Spleen (tissue), 11 donors: ENCODE data around the gene C5. TPM values are rescaled to one million over a fixed set of nuclear protein-coding genes. Genes with fewer than 3 reads are reported as not detected.

Experiments
- DNase-seq: peaks from one replicate; pipeline ENCODE4 v3.0.0-alpha.2; 2020
- H3K27ac ChIP-seq, 8 donors: fragments of 200-600 bp; sonication (generic) in 7 of 8; 1 replicate in 4 of 8; 2 replicates in 4 of 8; pipeline versions ENCODE4 v1.5.0 to v1.8.0; 2016 to 2021; ENCODE audit warnings: inconsistent platforms in 4 of 8, mild to moderate bottlenecking in 4 of 8, moderate library complexity in 1 of 8
- H3K27me3 ChIP-seq, 7 donors: fragments of 200-600 bp; sonication (generic) in 6 of 7; replicated peaks in 1 of 7; 1 replicate in 4 of 7; 2 replicates in 3 of 7; pipeline versions ENCODE4 v1.5.0 to v1.8.0; 2016 to 2021; ENCODE audit warnings: inconsistent platforms in 3 of 7, mild to moderate bottlenecking in 1 of 7
- H3K36me3 ChIP-seq, 6 donors: fragments of 200-600 bp; sonication (generic) in 5 of 6; 1 replicate in 4 of 6; 2 replicates in 2 of 6; pipeline versions ENCODE4 v1.5.0 to v1.8.0; 2016 to 2021; ENCODE audit warnings: inconsistent platforms in 2 of 6
- H3K4me1 ChIP-seq, 6 donors: fragments of 200-600 bp; sonication (generic) in 5 of 6; 1 replicate in 3 of 6; 2 replicates in 3 of 6; pipeline versions ENCODE4 v1.5.0 to v1.8.0; 2016 to 2021; ENCODE audit warnings: inconsistent platforms in 3 of 6
- H3K4me3 ChIP-seq, 8 donors: fragments of 200-600 bp; sonication (generic) in 7 of 8; 1 replicate in 4 of 8; 2 replicates in 4 of 8; pipeline versions ENCODE4 v1.5.0 to v1.8.0; 2016 to 2021; ENCODE audit warnings: inconsistent platforms in 4 of 8, mild to moderate bottlenecking in 4 of 8, moderate library complexity in 2 of 8
- H3K9me3 ChIP-seq, 8 donors: fragments of 200-600 bp; sonication (generic) in 7 of 8; 1 replicate in 4 of 8; 2 replicates in 4 of 8; pipeline versions ENCODE4 v1.5.0 to v1.8.0; 2016 to 2021; ENCODE audit warnings: inconsistent platforms in 4 of 8
- POLR2A ChIP-seq, 3 donors: fragments of 450-650 bp; IDR thresholded peaks; one replicate each; pipeline ENCODE4 v1.5.1; 2017; ENCODE audit warnings: antibody characterized with exemption in 3 of 3, mild to moderate bottlenecking in 1 of 3
- POLR2AphosphoS5 ChIP-seq, 3 donors: sonication (generic); formaldehyde crosslinking; IDR thresholded peaks; one replicate each; pipeline ENCODE4 v1.5.1; 2017; ENCODE audit warnings: antibody characterized with exemption in 3 of 3
- WGBS, 5 donors: extraction: QIAGEN DNeasy Blood & Tissue Kit in 3 of 5; methylation state at CpG; one replicate each; pipeline versions ENCODE4 v1.1.5 to v1.1.7; 2013 to 2018; 5-methylcytosine and 5-hydroxymethylcytosine counted together
- intact Hi-C: fragments of 100-400 bp; cut with DNase I; formaldehyde crosslinking; loops from one replicate; pipeline ENCODE4 v1.15.0; 2023; ENCODE audit warnings: low total_unique reads
- polyA plus RNA-seq, 3 donors: library from polyadenylated mRNA; stranded (reverse); fragments of 200-250 nt; gene quantifications; one replicate each; pipeline ENCODE4 v1.2.1, GENCODE V29; 2013
- total RNA-seq, 7 donors: library from RNA; depleted of rRNA in 3 of 7; stranded (reverse); fragments of >200 nt in 3 of 7; fragmentation: NEBNext Ultra II Directional in 4 of 7; extraction: Animal tissue kit (Norgen Biotek cat#: 25700) in 4 of 7; gene quantifications; one replicate each; pipeline versions ENCODE4 v1.1.0 to v1.2.1, GENCODE V29; 2016 to 2021
- TF ChIP-seq, protein P1 (sequence below), 11 experiments: fragments of 200-600 bp in 7 of 11; fragments of 450-650 bp in 4 of 11; sonication (generic) in 4 of 11; IDR thresholded peaks in 8 of 11; conservative IDR thresholded peaks in 3 of 11; 1 replicate in 7 of 11; 2 replicates in 4 of 11; pipeline versions ENCODE4 v1.4.0 to v1.8.0; 2016 to 2021; ENCODE audit warnings: antibody characterized with exemption in 11 of 11, inconsistent platforms in 4 of 11, mild to moderate bottlenecking in 1 of 11
- donor health status: healthy with polysubstance abuse.
- donor health status: DM: no; HTN: no; CAD: no; lungs with moderate emphysema.
- donor health status: DM: no; HTN: no; CAD: no.
- donor health status: Bipolar disorder and iron deficiency.
- donor health status: healthy.
- donor health status: DM: no; HTN: no; CAD: no.
- donor health status: DM: yes; HTN: yes; CAD: no.

C5 gene
- total and polyA plus RNA-seq, 10 donors: 1.2 to 10.4 (median 2.9) TPM

DNA sequence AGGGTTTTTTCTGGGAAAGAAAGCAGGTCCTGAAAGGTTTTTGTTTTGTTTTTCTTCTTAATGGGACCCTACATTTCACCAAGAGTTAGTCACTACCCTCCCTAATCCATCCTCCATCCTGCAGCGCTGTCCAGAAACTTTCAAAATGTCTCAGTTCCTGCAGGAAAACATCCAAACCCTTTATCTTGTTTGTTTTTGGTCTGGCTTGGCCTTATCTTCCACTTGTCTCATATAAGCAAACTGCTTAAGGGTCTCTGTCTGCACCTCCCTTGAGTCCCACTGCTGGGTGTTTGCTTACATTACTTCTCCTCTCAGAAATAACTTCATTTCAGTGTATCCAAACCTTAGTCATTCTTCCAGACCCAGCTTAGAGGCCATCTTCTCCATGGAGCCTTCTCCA is 112.5 kb downstream of the C5 start:
- no peaks in the 10 kb centered on the region for H3K36me3 ChIP-seq
- H3K27me3 ChIP-seq: no peaks in the 10 kb centered on the region
- H3K9me3 ChIP-seq: no peaks in the 10 kb centered on the region
- H3K27ac ChIP-seq: peak overlapping the region in 2 of 8 donors; percentile 92 to 96
- no peak for DNase-seq
- intact Hi-C loops: loop anchor here (5.0 to 10.0 kb wide), 3 partner anchors 65 to 183 kb away; no protein-coding TSS in a partner anchor
- WGBS, 5 donors: 74 to 97% (median 89%) methylated on average over 1 of the region's 1 CpG
- H3K4me1 ChIP-seq: peaks cover 36 to 51% (median 47%) of the 10 kb centered on the region in 6 donors
- TF ChIP-seq POLR2AphosphoS5 (IDR thresholded peaks at IDR 0.05) (no peak), POLR2A (IDR thresholded peaks at IDR 0.05) (no peak)
- H3K4me3 ChIP-seq: no peak overlapping the region

DNA sequence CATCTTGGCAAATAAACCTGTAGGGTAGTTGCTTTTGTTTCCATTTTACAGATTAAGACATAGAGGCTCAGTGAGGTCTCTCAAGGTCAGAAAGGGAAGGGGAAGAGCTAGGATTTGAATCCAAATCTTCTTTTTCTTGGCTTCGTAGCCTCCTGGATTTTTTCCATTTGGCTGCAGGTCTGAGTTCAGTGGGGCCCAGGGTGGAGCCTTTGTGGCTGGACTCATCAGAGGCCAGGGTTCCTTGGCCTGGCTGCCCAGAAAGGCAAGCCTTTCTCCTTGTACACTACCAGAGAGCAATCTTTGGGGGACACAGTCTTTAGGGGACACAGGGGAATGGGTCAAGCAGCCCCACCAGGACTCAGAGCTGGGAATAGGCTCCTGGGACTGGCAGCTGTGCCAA is 112.9 kb downstream of the C5 start:
- DNase-seq: no peak
- Histone ChIP-seq H3K4me3 (no peak overlapping the region), H3K27me3 (no peaks in the 10 kb centered on the region), H3K9me3 (no peaks in the 10 kb centered on the region), H3K4me1 (peaks cover 41 to 55% (median 52%) of the 10 kb centered on the region in 6 donors), H3K36me3 (no peaks in the 10 kb centered on the region), H3K27ac (peak overlapping the region in 5 of 8 donors; percentile 3 to 96 (median 92))
- intact Hi-C loops: loop anchor here (5.0 to 10.0 kb wide), 3 partner anchors 65 to 182 kb away; no protein-coding TSS in a partner anchor
- TF ChIP-seq POLR2A (IDR thresholded peaks at IDR 0.05) (no peak), POLR2AphosphoS5 (IDR thresholded peaks at IDR 0.05) (no peak)
- TF ChIP-seq, protein P1, sequence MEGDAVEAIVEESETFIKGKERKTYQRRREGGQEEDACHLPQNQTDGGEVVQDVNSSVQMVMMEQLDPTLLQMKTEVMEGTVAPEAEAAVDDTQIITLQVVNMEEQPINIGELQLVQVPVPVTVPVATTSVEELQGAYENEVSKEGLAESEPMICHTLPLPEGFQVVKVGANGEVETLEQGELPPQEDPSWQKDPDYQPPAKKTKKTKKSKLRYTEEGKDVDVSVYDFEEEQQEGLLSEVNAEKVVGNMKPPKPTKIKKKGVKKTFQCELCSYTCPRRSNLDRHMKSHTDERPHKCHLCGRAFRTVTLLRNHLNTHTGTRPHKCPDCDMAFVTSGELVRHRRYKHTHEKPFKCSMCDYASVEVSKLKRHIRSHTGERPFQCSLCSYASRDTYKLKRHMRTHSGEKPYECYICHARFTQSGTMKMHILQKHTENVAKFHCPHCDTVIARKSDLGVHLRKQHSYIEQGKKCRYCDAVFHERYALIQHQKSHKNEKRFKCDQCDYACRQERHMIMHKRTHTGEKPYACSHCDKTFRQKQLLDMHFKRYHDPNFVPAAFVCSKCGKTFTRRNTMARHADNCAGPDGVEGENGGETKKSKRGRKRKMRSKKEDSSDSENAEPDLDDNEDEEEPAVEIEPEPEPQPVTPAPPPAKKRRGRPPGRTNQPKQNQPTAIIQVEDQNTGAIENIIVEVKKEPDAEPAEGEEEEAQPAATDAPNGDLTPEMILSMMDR (IDR thresholded peaks at IDR 0.05 in 8 of 11, conservative IDR thresholded peaks at IDR 0.05 in 3 of 11): no peak
- 84 to 100% (median 91%) methylated on average over 1 of the region's 1 CpG for WGBS, 5 donors

DNA sequence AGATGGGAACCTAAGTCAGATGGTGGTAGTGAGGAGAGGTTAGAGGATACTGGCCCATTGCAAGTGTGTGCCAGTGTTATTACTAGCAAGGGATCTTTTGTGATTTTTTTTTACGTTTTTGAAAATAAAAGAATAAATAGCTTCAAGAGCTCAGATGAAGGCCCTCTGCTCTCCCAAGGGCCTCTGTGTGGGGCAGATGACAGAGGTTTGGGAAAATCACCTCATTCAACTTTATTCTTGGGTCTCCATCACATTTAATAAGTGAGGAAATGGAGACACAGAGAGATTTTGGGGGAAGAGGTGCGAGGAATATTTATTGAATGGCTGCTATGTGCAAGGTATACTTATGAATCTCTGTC is 113.3 kb downstream of the C5 start:
- Histone ChIP-seq H3K4me1 (peaks cover 45 to 59% (median 56%) of the 10 kb centered on the region in 6 donors), H3K4me3 (no peak overlapping the region), H3K36me3 (no peaks in the 10 kb centered on the region), H3K27ac (peak overlapping the region in 6 of 8 donors; percentile 3 to 96 (median 92)), H3K27me3 (no peaks in the 10 kb centered on the region), H3K9me3 (no peaks in the 10 kb centered on the region)
- TF ChIP-seq, protein P1 (IDR thresholded peaks at IDR 0.05 in 8 of 11, conservative IDR thresholded peaks at IDR 0.05 in 3 of 11): peak in 4 of 11 experiments; percentile 1 to 61 (median 30)
- TF ChIP-seq POLR2A (IDR thresholded peaks at IDR 0.05): no peak
- TF ChIP-seq POLR2AphosphoS5 (IDR thresholded peaks at IDR 0.05): no peak
- DNase-seq: no peak
- intact Hi-C loops: loop anchor here (5.0 to 10.0 kb wide), 3 partner anchors 64 to 182 kb away; no protein-coding TSS in a partner anchor
- WGBS, 5 donors: 42 to 53% (median 49%) methylated on average over 2 of the region's 2 CpGs

DNA sequence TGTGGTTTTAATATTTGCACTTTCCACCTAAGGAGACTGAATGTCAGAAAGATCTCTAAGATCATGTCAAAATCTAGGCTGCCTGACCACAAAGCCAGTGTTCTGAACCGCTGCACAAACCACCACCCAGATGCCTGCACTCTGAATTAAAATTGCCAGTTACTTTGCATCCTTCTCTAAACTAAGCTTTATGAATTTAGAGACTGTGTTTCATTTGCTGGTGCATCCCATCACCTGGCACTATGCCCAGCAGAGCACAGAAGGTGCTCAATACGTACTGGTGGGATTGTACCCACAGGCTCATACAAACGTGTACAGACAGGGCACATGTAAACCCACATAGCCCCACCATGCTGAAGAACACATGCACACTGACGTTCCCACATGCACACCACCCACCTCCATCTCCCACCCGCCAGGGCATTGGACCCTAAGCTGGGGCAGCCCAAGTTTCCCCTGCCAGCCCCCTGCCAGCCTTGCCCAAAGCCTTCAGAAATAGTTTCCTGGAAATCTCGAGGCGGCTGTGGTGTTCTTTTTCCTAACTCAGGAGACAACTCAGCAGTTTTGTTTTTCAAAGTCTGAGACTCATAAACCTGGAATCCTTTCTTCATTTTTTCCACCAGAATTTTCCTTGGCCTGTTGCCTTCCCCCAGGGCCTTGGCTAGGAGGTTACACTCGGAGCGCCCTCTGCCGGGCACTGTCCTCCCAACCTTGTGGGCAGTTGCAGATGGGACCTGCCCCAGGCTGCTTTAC is 113.9 kb downstream of the C5 start:
- Histone ChIP-seq H3K4me3 (peak overlapping the region in 1 of 8 donors; percentile 17), H3K27ac (peak overlapping the region; percentile 29 to 96 (median 94)), H3K36me3 (no peaks in the 10 kb centered on the region), H3K9me3 (no peaks in the 10 kb centered on the region), H3K27me3 (no peaks in the 10 kb centered on the region), H3K4me1 (peaks cover 50 to 65% (median 61%) of the 10 kb centered on the region in 6 donors)
- DNase-seq: peak; percentile 97
- WGBS, 5 donors: 2 to 8% (median 8%) methylated on average over 8 to 10 of the region's 10 CpGs
- TF ChIP-seq POLR2AphosphoS5 (IDR thresholded peaks at IDR 0.05) (peak; percentile 18 to 80 (median 79)), POLR2A (IDR thresholded peaks at IDR 0.05) (no peak)
- TF ChIP-seq, protein P1 (IDR thresholded peaks at IDR 0.05 in 8 of 11, conservative IDR thresholded peaks at IDR 0.05 in 3 of 11): peak; percentile 80 to 97 (median 93)
- intact Hi-C loops: loop anchor here (5.0 to 10.0 kb wide), 3 partner anchors 64 to 181 kb away; no protein-coding TSS in a partner anchor
